Measurements from ENCODE around the gene RAP1GDS1.
"Not testable (repeated sequence)": the region's sequence is repeated elsewhere in the genome, so short reads cannot be mapped to it uniquely, and the experiment has no call there.

Gene RAP1GDS1

DNA sequence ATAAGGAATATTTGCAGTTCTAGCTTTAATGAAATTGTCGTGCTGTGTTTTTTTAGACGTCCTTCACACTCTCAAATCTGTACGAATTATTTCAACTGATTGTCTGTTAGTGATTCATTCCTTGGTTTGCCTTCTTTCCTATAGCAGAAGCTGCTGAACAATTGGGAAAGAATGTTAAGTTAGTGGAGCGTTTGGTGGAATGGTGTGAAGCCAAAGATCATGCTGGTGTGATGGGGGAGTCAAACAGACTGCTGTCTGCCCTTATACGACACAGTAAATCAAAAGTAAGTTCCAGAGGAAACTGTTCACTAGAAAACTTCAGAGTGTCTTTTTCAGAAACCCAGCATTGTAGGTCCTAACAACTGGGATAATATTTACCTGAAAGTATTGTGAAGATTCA lies 159.9 kb downstream of the RAP1GDS1 start:
- no peak for DNase-seq (ENCODE audit: extremely low read depth in 1 of 2, low read depth in 1 of 2)

GRCh38 chr4:98423009-98423408 lies 161.8 kb downstream of the RAP1GDS1 start:
- DNase-seq (ENCODE audit: extremely low read depth in 1 of 2, low read depth in 1 of 2): no peak

DNA sequence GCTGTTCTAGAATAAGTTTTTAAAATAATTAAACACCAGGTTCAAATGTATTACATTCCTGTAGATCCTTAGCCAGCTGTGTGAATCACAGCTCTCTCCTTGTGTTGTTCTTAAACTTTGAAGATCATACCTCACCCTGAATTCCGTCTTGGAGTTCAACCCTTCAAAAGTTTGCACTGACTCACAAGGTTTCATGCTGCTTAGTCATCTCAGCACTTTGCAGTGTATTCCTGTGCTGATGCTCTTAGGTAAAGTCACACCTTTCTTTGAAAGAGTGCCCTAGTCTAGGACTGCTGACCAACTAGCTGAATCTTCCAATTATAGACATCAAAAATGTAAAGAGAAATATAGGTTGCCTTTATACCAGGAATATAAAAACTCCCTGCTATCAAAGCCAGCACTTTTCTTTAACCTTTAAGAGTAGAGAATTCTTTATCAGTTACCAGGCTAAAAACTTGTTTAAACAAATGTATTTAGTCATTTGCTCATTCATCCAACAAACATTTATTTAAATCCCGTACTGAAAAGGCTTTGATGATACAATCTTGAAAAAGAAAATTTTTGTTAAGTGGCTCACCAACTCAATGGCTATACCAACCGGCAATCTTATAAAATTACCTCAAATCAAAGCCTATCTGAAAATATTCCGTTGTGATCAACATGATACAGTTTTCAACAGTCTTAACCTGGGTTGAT lies 169.7 kb downstream of the RAP1GDS1 start:
- DNase-seq (ENCODE audit: extremely low read depth in 1 of 2, low read depth in 1 of 2): no peak

DNA sequence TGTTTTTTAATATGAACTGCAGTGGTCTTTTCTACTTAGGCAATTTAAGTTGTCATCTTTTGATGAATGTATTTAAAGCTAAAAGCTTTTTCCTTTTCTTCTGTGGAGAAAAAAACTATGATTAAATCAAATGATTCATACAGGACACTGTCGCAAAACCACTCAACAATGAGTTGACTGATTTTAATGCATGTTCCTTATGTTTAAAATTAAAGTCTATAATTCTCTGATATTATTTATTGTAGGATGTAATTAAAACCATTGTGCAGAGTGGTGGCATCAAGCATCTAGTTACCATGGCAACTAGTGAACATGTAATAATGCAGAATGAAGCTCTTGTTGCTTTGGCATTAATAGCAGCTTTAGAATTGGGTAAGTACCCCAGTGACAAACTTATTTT lies 172.5 kb downstream of the RAP1GDS1 start:
- no peak for DNase-seq (ENCODE audit: extremely low read depth in 1 of 2, low read depth in 1 of 2)

- no peak for DNase-seq (ENCODE audit: extremely low read depth in 1 of 2, low read depth in 1 of 2)
Measured at GRCh38 chr4:98434816-98435215, 173.6 kb downstream of the RAP1GDS1 start.

DNA sequence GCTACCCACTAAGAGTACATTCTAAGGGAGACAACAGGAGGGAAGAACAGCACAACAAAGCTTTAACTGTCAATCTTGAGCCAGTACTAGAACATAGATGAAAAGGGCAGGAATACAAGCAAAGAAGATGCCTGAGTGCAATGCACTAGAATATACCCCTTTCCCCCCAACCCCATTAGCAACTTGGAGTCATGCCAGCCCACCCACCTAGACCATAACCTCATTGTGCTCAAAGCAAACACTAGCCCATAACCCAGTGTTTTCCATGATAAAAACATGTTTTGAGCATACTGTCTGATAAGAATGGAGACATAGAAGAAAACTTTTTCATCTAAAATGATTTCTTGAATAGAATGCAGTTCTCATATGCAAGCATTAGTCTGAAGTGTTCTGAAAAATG lies 183.2 kb downstream of the RAP1GDS1 start:
- DNase-seq (ENCODE audit: extremely low read depth in 1 of 2, low read depth in 1 of 2): no peak

DNA sequence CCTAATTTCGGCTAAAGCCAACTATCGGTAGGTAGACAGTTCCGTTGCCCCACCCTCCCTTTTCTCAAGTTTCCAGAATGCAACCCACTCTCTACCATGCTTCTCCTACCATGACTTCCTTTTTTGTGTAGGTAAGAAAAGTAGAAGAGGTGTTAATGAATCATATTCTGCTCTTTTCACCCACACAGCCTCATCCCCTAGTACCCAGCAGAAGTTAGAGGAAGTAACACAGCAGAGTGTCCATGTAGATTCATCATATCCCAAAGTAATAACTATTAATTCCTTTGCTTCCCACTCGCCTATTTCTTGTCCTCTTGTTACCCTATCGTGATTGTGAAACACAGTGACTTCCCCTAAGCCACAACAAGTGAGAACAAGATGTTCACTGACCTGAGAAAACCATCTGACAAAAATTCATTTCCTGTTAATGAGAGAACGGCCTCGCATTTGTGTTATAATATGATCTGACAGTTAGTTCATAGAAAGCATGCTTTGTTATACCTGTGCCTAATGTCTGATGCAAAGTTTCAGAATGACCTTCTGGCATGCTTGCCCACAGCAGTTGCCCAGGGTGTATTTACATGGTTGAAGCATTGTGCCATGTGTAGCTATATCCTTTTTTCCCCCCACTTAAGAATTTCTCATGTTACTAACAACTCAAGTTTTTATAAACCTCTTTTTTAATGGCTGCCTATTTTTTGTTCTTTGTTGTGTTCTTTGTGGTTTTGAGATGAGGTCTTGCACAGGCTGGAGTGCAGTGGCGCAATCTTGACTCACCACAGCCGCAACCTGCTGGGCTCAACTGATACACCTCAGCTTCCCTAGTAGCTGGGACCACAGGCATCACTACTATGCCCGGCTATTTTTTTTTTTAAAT lies 185.6 kb downstream of the RAP1GDS1 start:
- DNase-seq (ENCODE audit: extremely low read depth in 1 of 2, low read depth in 1 of 2): peak; percentile 41 to 69

- no peak for DNase-seq (ENCODE audit: extremely low read depth in 1 of 2, low read depth in 1 of 2)
Measured at GRCh38 chr4:98447648-98448047, 186.5 kb downstream of the RAP1GDS1 start.

GRCh38 chr4:98448908-98449307 lies 187.7 kb downstream of the RAP1GDS1 start:
- DNase-seq (ENCODE audit: extremely low read depth in 1 of 2, low read depth in 1 of 2): no peak

GRCh38 chr4:98452091-98452490 lies 190.9 kb downstream of the RAP1GDS1 start:
- no peak for DNase-seq (ENCODE audit: extremely low read depth in 1 of 2, low read depth in 1 of 2)

DNA sequence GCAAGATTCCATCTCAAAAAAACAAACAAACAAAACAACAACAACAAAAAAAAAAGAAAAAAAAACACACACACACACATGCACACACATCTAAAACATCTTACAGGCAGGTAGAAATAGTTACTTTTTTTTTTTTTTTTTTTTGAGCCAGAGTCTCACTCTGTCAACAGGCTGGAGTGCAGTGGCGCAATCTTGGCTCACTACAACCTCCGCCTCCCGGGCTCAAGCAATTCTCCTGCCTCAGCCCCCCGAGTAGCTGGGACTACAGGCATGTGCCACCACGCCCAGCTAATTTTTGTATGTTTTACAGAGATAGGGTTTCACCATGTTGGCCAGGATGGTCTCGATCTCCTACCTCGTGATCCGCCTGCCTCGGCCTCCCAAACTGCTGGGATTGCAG lies 196.2 kb downstream of the RAP1GDS1 start:
- not testable (repeated sequence) for DNase-seq (ENCODE audit: extremely low read depth in 1 of 2, low read depth in 1 of 2)

DNA sequence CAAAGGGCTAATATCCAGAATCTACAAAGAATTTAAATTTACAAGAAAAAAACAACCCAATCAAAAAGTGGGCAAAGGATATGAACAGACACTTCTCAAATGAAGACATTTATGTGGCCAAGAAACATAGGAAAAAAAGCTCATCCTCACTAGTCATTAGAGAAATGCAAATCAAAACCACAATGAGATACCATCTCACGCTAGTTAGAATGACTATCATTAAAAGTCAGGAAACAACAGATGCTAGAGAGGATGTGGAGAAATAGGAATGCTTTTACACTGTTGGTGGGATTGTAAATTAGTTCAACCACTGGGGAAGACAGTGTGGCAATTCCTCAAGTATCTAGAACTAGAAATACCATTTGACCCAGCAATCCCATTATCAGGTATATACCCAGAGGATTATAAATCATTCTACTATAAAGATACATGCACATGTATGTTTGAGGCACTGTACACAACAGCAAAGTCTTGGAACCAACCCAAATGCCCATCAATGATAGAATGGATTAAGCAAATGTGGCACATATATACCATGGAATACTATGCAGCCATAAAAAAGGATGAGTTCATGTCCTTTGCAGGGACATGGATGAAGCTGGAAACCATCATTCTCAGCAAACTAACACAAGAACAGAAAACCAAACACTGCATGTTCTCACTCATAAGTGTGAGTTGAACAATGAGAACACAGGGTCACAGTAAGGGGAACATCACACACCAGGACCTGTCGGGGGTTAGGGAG lies 200.1 kb downstream of the RAP1GDS1 start:
- not testable (repeated sequence) for DNase-seq (ENCODE audit: extremely low read depth in 1 of 2, low read depth in 1 of 2)

DNA sequence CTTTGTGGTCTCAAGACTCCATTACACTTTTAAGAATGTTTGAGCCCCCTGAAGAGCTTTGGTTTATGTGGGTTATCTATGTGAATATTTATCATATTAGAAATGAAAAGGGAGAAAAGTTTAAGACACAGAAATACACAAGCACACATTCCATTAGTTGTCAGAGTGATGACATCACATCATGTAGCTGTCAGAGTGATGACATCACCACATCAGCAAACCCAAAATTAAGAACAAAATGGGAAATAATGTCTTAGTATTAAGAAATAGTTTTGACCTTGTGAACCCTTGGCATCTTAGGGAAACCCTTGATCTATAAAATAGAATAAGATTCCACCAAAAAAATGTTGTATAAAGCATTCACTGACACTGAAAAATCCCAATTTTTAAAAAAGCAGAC lies 201.3 kb downstream of the RAP1GDS1 start:
- no peak for DNase-seq (ENCODE audit: extremely low read depth in 1 of 2, low read depth in 1 of 2)

- DNase-seq (ENCODE audit: extremely low read depth in 1 of 2, low read depth in 1 of 2): no peak
Measured at GRCh38 chr4:98466868-98467599, 205.8 kb downstream of the RAP1GDS1 start.

DNA sequence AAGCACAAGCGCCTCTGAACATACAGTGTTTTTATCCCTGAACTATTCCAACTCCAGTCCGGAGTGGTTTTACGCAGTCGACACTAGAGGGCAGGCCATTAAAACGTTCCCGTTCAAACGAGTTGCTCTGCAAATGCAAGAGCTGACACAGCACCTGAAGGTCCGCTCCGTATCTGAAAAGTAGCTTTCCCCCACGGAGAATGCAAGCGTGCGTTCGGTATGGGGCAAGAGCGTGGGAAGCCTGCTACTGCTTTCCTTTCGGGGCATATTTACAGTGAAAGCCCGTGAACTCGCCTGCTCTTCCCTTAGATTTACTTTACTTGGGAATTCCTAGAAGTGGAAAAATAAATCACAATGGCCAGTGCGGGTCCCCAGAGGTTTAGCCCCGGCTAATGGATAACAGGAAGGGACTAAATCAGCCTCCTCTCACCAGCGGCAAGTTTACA lies 206.5 kb downstream of the RAP1GDS1 start:
- DNase-seq (ENCODE audit: extremely low read depth in 1 of 2, low read depth in 1 of 2): peak; percentile 32 to 64

- no peak for DNase-seq (ENCODE audit: extremely low read depth in 1 of 2, low read depth in 1 of 2)
Measured at GRCh38 chr4:98468709-98469108, 207.5 kb downstream of the RAP1GDS1 start.

- no peak for DNase-seq (ENCODE audit: extremely low read depth in 1 of 2, low read depth in 1 of 2)
Measured at GRCh38 chr4:98469771-98470170, 208.6 kb downstream of the RAP1GDS1 start.

DNA sequence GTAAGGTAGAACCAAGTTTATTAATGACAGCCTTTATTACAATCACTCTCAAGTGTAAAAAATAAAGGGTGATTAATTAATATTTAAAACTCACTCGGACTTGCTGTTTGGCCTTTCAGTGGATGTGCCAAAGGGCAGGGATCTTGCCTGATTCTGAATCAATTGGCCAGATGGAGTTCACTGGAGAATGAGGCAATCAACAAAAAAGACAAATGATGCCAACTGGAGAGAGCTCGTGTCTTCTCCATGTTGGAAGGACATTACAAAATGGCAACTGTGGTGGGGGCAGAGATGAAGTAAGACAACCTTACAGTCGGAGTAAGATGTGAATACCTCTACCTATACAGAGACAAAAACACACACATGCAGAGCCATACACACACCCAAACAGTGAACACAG lies 209.2 kb downstream of the RAP1GDS1 start:
- no peak for DNase-seq (ENCODE audit: extremely low read depth in 1 of 2, low read depth in 1 of 2)

- no peak for DNase-seq (ENCODE audit: extremely low read depth in 1 of 2, low read depth in 1 of 2)
Measured at GRCh38 chr4:98470831-98471230, 209.6 kb downstream of the RAP1GDS1 start.

GRCh38 chr4:98473046-98473445 lies 211.9 kb downstream of the RAP1GDS1 start:
- no peak for DNase-seq (ENCODE audit: extremely low read depth in 1 of 2, low read depth in 1 of 2)

DNA sequence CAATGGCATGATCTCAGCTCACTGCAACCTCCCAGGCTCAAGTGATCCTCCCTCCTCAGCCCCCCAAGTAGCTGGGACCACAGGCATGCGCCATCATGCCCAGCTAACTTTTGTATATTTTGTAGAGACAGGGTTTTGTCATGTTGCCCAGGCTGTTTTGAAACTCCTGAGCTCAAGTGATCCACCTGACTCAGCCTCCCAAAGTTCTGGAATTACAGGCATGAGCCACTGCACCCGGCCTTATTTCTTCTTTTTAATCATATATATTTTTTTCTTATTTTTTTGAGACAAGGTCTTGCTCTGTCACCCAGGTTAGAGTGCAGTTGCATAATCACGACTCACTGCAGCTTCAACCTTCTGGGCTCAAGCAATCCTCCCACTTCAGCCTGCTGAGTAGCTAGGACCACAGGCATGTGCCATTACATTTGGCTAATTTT lies 213.2 kb downstream of the RAP1GDS1 start:
- DNase-seq (ENCODE audit: extremely low read depth in 1 of 2, low read depth in 1 of 2): peak in 1 of 2 donors; percentile 15
